Measurements from ENCODE around the gene SLC4A4.

DNA sequence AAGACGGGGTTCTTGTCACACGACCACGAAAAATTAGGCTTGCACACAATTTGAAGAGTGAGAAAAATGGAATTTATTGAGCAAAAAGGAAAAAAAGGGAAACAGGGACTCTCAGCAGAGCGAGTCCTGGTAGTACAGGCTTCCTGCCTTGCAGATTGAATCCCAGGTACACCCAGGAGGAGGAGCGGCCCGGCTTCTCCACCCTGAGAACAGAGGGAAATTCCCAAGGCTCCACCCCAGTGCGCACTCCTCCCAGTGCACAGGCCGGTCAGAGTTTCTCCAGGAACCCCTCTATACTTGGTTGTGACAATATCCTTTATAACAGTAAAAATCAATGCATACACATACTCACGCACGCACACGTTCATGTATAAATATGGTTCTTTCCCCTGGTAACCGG lies 22.0 kb downstream of the SLC4A4 start:
- TF ChIP-seq SP1 (IDR thresholded peaks at IDR 0.05) (no peak), BHLHE40 (IDR thresholded peaks at IDR 0.05; ENCODE audit: borderline replicate concordance) (no peak), L3MBTL2 (conservative IDR thresholded peaks at IDR 0.05) (no peak), HDGF (IDR thresholded peaks at IDR 0.05; ENCODE audit: borderline replicate concordance) (no peak), NFRKB (IDR thresholded peaks at IDR 0.05) (no peak), ZNF384 (IDR thresholded peaks at IDR 0.05) (no peak), FOXM1 (IDR thresholded peaks at IDR 0.05; ENCODE audit: borderline replicate concordance) (no peak)
- TF ChIP-seq, protein P1, sequence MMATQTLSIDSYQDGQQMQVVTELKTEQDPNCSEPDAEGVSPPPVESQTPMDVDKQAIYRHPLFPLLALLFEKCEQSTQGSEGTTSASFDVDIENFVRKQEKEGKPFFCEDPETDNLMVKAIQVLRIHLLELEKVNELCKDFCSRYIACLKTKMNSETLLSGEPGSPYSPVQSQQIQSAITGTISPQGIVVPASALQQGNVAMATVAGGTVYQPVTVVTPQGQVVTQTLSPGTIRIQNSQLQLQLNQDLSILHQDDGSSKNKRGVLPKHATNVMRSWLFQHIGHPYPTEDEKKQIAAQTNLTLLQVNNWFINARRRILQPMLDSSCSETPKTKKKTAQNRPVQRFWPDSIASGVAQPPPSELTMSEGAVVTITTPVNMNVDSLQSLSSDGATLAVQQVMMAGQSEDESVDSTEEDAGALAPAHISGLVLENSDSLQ (IDR thresholded peaks at IDR 0.05), result no peak

Data from HEK293T (cell line).